Colonic mucosa (tissue), 4 donors: Measurements from ENCODE around the gene TOR3A. TPM values are rescaled to one million over a fixed set of nuclear protein-coding genes. Genes with fewer than 3 reads are reported as not detected.

Source experiments
- DNase-seq: peaks from one replicate; pipeline ENCODE4 v3.0.0-alpha.2; 2020
- H3K27ac ChIP-seq: fragments of 200-600 bp; one replicate; pipeline ENCODE4 v1.8.0; 2021
- H3K27me3 ChIP-seq: fragments of 200-600 bp; one replicate; pipeline ENCODE4 v1.8.0; 2021
- H3K36me3 ChIP-seq: fragments of 200-600 bp; one replicate; pipeline ENCODE4 v1.8.0; 2021
- H3K4me1 ChIP-seq: fragments of 200-600 bp; one replicate; pipeline ENCODE4 v1.8.0; 2021; ENCODE audit warnings: mild to moderate bottlenecking
- H3K4me3 ChIP-seq: fragments of 200-600 bp; one replicate; pipeline ENCODE4 v1.8.0; 2021
- H3K9ac ChIP-seq, 2 donors: one replicate each; pipeline ENCODE4 v1.7.0; 2013; ENCODE audit warnings: control low read depth in 2 of 2, low read depth in 2 of 2, low read length in 2 of 2
- H3K9me3 ChIP-seq: fragments of 200-600 bp; one replicate; pipeline ENCODE4 v1.8.0; 2021
- intact Hi-C: fragments of 100-400 bp; cut with DNase I; formaldehyde crosslinking; loops from one replicate; pipeline ENCODE4 v1.14.1; 2022
- total RNA-seq, 2 donors: library from RNA; stranded (reverse); fragmentation: NEBNext Ultra II Directional in 1 of 2; extraction: Animal tissue kit (Norgen Biotek cat#: 25700) in 1 of 2; gene quantifications; one replicate each; pipeline ENCODE4 v1.2.1, GENCODE V29; 2021
- TF ChIP-seq, protein P1 (sequence below): fragments of 200-600 bp; IDR thresholded peaks from one replicate; pipeline ENCODE4 v1.8.0; 2022; ENCODE audit warnings: antibody characterized with exemption, mild to moderate bottlenecking
- donor health status: healthy.
- donor health status: DM: no; HTN: no; CAD: no.
- donor health status: DM: no; HTN: no; CAD: no.

Gene TOR3A
- total RNA-seq, 2 donors from 2014 or later: 21.6 to 41.1 TPM

DNA sequence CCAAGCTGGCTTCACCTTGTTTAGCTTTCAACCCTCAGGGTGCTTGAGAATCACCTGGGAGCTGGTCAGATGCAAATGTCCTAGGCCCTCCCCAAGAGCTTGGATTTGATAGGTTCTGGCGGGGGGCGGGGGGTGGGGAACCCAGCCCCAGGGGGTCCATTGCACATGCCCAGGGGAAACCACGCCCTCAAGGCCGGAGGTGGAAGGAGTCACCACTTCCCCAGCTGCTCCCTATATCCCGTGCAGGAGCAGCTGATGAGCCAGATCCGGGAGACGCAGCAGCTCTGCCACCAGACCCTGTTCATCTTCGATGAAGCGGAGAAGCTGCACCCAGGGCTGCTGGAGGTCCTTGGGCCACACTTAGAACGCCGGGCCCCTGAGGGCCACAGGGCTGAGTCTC lies 5.8 kb downstream of the TOR3A start:
- no peak overlapping the region for H3K27ac ChIP-seq
- no peaks in the 10 kb centered on the region for H3K27me3 ChIP-seq
- DNase-seq: no peak
- H3K9me3 ChIP-seq: no peaks in the 10 kb centered on the region
- intact Hi-C loops: loop anchor here (10.0 kb wide), 1 partner anchor 107 kb away; no protein-coding TSS in a partner anchor
- H3K4me3 ChIP-seq: no peak overlapping the region
- peak overlapping the region in 1 of 2 donors; percentile 19 for H3K9ac ChIP-seq
- TF ChIP-seq, protein P1, sequence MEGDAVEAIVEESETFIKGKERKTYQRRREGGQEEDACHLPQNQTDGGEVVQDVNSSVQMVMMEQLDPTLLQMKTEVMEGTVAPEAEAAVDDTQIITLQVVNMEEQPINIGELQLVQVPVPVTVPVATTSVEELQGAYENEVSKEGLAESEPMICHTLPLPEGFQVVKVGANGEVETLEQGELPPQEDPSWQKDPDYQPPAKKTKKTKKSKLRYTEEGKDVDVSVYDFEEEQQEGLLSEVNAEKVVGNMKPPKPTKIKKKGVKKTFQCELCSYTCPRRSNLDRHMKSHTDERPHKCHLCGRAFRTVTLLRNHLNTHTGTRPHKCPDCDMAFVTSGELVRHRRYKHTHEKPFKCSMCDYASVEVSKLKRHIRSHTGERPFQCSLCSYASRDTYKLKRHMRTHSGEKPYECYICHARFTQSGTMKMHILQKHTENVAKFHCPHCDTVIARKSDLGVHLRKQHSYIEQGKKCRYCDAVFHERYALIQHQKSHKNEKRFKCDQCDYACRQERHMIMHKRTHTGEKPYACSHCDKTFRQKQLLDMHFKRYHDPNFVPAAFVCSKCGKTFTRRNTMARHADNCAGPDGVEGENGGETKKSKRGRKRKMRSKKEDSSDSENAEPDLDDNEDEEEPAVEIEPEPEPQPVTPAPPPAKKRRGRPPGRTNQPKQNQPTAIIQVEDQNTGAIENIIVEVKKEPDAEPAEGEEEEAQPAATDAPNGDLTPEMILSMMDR: no peak
- no peaks in the 10 kb centered on the region for H3K36me3 ChIP-seq
- H3K4me1 ChIP-seq: no peaks in the 10 kb centered on the region

DNA sequence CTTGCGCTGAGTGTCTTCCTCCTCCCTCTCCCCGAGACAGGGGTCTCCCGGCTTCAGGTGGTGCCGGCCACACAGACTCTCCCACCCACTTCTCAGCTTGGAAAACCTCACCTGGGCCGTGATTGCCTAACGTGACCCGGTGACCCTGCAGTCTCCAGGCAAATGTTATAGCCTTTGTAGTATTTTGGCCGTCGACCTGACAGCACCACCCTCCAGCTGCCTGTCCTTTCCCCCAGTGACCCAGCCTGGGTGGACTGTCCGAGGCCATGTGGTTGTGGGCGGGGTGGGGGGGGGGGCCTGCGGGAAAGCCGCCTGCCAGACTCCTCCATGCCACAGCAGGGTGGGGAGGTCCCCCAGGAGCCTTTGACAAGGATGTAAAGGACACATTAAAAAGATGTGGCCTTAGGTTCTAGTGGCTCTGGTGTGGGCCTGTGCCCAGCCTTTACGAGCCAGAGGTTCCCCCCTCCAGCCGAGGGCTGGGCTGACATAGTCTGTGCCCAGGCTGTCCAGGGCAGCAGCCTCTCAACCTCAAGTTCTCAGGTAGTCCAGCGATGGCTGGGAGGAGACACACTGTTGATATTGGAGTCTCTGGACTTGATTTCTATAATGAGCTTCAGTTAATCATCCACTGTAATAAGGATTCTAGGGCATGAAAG lies 8.1 kb downstream of the TOR3A start:
- intact Hi-C loops: loop anchor here (10.0 kb wide), 1 partner anchor 105 kb away; no protein-coding TSS in a partner anchor
- Histone ChIP-seq H3K9me3 (no peaks in the 10 kb centered on the region), H3K36me3 (no peaks in the 10 kb centered on the region), H3K4me1 (no peaks in the 10 kb centered on the region), H3K4me3 (no peak overlapping the region), H3K27ac (no peak overlapping the region), H3K9ac (no peak overlapping the region), H3K27me3 (no peaks in the 10 kb centered on the region)
- DNase-seq: no peak
- TF ChIP-seq, protein P1: no peak

- Histone ChIP-seq H3K27ac (no peak overlapping the region), H3K27me3 (no peaks in the 10 kb centered on the region), H3K4me3 (no peak overlapping the region), H3K9ac (no peak overlapping the region), H3K9me3 (no peaks in the 10 kb centered on the region), H3K4me1 (no peaks in the 10 kb centered on the region), H3K36me3 (no peaks in the 10 kb centered on the region)
- TF ChIP-seq, protein P1: no peak
- intact Hi-C loops: no loop called here
- DNase-seq: no peak
Measured at GRCh38 chr1:179090522-179090921, 8.7 kb downstream of the TOR3A start.

DNA sequence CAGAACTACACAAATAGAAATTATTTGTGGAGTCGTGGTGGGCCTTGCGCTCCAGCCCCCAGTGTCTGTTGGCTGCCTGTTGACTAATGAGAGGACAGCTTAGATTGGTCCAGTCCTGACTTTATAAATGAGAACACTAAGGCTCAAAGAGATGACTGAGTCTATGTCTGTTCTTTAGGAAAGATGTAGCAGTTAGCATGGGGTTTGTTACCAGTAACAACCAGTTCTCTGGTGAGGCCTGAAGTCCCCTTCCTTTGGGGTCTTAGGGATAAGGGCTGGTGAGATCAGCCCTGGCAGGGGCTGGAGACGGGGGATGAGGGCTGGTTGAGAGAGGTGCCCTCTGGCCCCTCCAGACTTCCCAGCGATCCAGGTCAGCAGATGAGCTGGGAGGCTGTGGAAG lies 9.1 kb downstream of the TOR3A start:
- H3K27me3 ChIP-seq: no peaks in the 10 kb centered on the region
- no peak overlapping the region for H3K4me3 ChIP-seq
- no peaks in the 10 kb centered on the region for H3K9me3 ChIP-seq
- TF ChIP-seq, protein P1: no peak
- no peaks in the 10 kb centered on the region for H3K36me3 ChIP-seq
- no peak overlapping the region for H3K27ac ChIP-seq
- no peak overlapping the region for H3K9ac ChIP-seq
- intact Hi-C loops: no loop called here
- H3K4me1 ChIP-seq: no peaks in the 10 kb centered on the region
- no peak for DNase-seq

- H3K27ac ChIP-seq: no peak overlapping the region
- no peak overlapping the region for H3K4me3 ChIP-seq
- H3K9ac ChIP-seq: no peak overlapping the region
- TF ChIP-seq, protein P1: no peak
- H3K4me1 ChIP-seq: no peaks in the 10 kb centered on the region
- no peaks in the 10 kb centered on the region for H3K9me3 ChIP-seq
- peaks cover 2% of the 10 kb centered on the region for H3K36me3 ChIP-seq
- intact Hi-C loops: no loop called here
- no peaks in the 10 kb centered on the region for H3K27me3 ChIP-seq
- no peak for DNase-seq
Measured at GRCh38 chr1:179091691-179092165, 9.9 kb downstream of the TOR3A start.
